ENCODE results near the gene WDCP. TPM values are rescaled to one million over a fixed set of nuclear protein-coding genes. Genes with fewer than 3 reads are reported as not detected.
"Not testable (repeated sequence)": the region's sequence is repeated elsewhere in the genome, so short reads cannot be mapped to it uniquely, and the experiment has no call there.

WDCP gene
- total and polyA plus RNA-seq, 4 donors = 9.5 to 16.1 (median 12.8) TPM

GRCh38 chr2:24049485-24050021 lies 2.4 kb upstream of the WDCP start, which contains the start of gene FKBP1B:
TSS of gene FKBP1B (plus strand) at chr2:24049741. CDS start at chr2:24049850, 109 bp downstream.
- no peaks in the 10 kb centered on the region for H3K27me3 ChIP-seq (ENCODE audit: control insufficient read depth, insufficient read depth, low read length)
- H3K4me1 ChIP-seq (ENCODE audit: control insufficient read depth, insufficient read depth, low read length) = peaks cover 15% of the 10 kb centered on the region
- WGBS (ENCODE audit: insufficient coverage) = under 1% methylated on average over 47 of the region's 52 CpGs
- H3K36me3 ChIP-seq (ENCODE audit: control insufficient read depth, insufficient read depth, low read length) = peaks cover 9% of the 10 kb centered on the region
- H3K27ac ChIP-seq (ENCODE audit: low read depth, low read length) = peak within 1 kb of the TSS; percentile 45
- H3K4me3 ChIP-seq (ENCODE audit: low read depth, low read length) = peak within 1 kb of the TSS; percentile 58
- peak in 3 of 6 donors; percentile 10 to 89 (median 79) for DNase-seq (ENCODE audit: low read depth in 4 of 6, low spot score in 6 of 6)
- no peaks in the 10 kb centered on the region for H3K9me3 ChIP-seq (ENCODE audit: control insufficient read depth, insufficient read depth, low read length)

- Histone ChIP-seq H3K9me3 (ENCODE audit: control insufficient read depth, insufficient read depth, low read length) (no peaks in the 10 kb centered on the region), H3K4me1 (ENCODE audit: control insufficient read depth, insufficient read depth, low read length) (peaks cover 15% of the 10 kb centered on the region), H3K27ac (ENCODE audit: low read depth, low read length) (no peak overlapping the region), H3K4me3 (ENCODE audit: low read depth, low read length) (peak overlapping the region; percentile 58), H3K27me3 (ENCODE audit: control insufficient read depth, insufficient read depth, low read length) (no peaks in the 10 kb centered on the region), H3K36me3 (ENCODE audit: control insufficient read depth, insufficient read depth, low read length) (peaks cover 3% of the 10 kb centered on the region)
- DNase-seq (ENCODE audit: low read depth in 4 of 6, low spot score in 6 of 6) = peak in 3 of 6 donors; percentile 13 to 92 (median 50)
- WGBS (ENCODE audit: insufficient coverage) = 31% methylated on average over 6 of the region's 23 CpGs
Measured at GRCh38 chr2:24048769-24049484, 1.7 kb upstream of the WDCP start.

- Histone ChIP-seq H3K4me3 (ENCODE audit: low read depth, low read length) (no peak overlapping the region), H3K4me1 (ENCODE audit: control insufficient read depth, insufficient read depth, low read length) (peaks cover 15% of the 10 kb centered on the region), H3K36me3 (ENCODE audit: control insufficient read depth, insufficient read depth, low read length) (no peaks in the 10 kb centered on the region), H3K27me3 (ENCODE audit: control insufficient read depth, insufficient read depth, low read length) (no peaks in the 10 kb centered on the region), H3K9me3 (ENCODE audit: control insufficient read depth, insufficient read depth, low read length) (no peaks in the 10 kb centered on the region), H3K27ac (ENCODE audit: low read depth, low read length) (no peak overlapping the region)
- DNase-seq (ENCODE audit: low read depth in 4 of 6, low spot score in 6 of 6) = no peak
- WGBS (ENCODE audit: insufficient coverage) = 46% methylated on average over 6 of the region's 8 CpGs
Measured at GRCh38 chr2:24047703-24048033, 477 bp upstream of the WDCP start.

GRCh38 chr2:24046599-24046929 lies 627 bp downstream of the WDCP start:
- H3K27ac ChIP-seq (ENCODE audit: low read depth, low read length) = no peak overlapping the region

DNA sequence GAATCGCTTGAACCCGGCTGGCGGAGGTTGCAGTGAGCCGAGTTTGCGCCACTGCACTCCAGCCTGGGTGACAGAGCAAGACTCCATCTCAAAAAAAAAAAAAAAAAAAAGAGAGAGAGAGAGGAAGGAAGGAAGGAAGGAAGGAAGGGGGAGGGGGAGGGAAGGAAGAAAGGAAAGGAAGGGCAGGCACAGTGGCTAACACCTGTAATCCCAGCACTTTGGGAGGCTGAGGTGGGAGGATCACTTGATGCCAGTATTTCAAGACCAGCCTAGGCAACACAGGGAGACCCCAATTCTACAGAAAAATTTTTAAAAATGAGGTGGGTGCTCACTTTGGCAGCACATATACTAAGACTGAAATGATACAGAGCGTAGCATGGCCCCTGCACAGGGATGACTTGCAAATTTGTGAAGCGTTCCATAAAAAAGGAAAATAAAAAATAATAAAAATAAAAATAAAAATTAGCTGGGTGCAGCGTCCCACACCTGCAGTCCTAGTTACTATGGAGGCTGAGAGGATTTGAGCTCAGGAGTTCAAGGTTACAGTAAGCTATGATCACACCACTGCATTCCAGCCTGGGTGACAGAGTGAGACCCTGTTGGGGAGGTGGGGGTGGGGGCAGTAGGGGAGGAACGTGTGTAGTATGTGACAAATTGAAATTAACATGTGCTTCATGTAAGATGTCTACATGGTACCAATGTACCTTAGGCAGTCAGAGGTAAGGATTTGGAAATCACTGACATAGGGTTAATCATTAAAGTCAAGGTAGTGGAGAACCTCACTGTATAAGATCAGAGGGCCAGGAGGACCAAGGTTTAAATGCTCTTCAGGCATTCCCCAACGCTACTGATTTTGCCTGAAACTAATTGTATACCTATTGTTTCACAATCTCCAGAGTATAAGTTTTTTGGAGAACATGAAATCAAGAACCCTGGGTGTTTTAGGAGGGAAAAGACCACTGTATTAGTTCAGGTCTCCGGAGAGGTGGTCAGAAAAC lies 1.4 kb downstream of the WDCP start:
- DNase-seq (ENCODE audit: low read depth in 4 of 6, low spot score in 6 of 6) = no peak
- H3K27ac ChIP-seq (ENCODE audit: low read depth, low read length) = no peak overlapping the region
- peaks cover 15% of the 10 kb centered on the region for H3K4me1 ChIP-seq (ENCODE audit: control insufficient read depth, insufficient read depth, low read length)
- no peaks in the 10 kb centered on the region for H3K27me3 ChIP-seq (ENCODE audit: control insufficient read depth, insufficient read depth, low read length)
- WGBS (ENCODE audit: insufficient coverage) = 78% methylated on average over 2 of the region's 11 CpGs
- H3K9me3 ChIP-seq (ENCODE audit: control insufficient read depth, insufficient read depth, low read length) = no peaks in the 10 kb centered on the region
- no peak overlapping the region for H3K4me3 ChIP-seq (ENCODE audit: low read depth, low read length)
- H3K36me3 ChIP-seq (ENCODE audit: control insufficient read depth, insufficient read depth, low read length) = no peaks in the 10 kb centered on the region

More at GRCh38 chr2:24046599-24046929, 627 bp downstream of the WDCP start:
- no CpG with 5 or more reads among the region's 2 CpGs for WGBS (ENCODE audit: insufficient coverage)
- no peaks in the 10 kb centered on the region for H3K9me3 ChIP-seq (ENCODE audit: control insufficient read depth, insufficient read depth, low read length)
- H3K27me3 ChIP-seq (ENCODE audit: control insufficient read depth, insufficient read depth, low read length) = no peaks in the 10 kb centered on the region
- no peaks in the 10 kb centered on the region for H3K36me3 ChIP-seq (ENCODE audit: control insufficient read depth, insufficient read depth, low read length)
- no peak for DNase-seq (ENCODE audit: low read depth in 4 of 6, low spot score in 6 of 6)
- peaks cover 15% of the 10 kb centered on the region for H3K4me1 ChIP-seq (ENCODE audit: control insufficient read depth, insufficient read depth, low read length)
- peak overlapping the region; percentile 89 for H3K4me3 ChIP-seq (ENCODE audit: low read depth, low read length)

DNA sequence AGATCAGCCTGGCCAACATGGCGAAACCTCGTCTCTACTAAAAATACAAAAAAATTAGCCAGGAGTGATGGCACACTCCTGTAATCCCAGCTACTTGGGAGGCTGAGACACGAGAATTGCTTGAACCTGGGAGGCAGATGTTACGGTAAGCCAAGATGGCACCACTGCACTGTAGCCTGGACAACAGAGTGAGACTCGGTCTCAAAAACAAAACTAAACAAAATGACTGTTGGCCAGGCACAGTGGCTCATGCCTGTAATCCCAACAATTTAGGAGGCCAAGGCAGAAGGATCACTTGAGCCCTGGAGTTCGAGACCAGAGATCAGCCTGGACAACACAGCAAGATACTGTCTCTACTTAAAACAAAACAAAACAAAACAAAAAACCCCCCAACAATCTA lies 4.1 kb downstream of the WDCP start:
- H3K4me1 ChIP-seq (ENCODE audit: control insufficient read depth, insufficient read depth, low read length); DNase-seq (ENCODE audit: low read depth in 4 of 6, low spot score in 6 of 6); H3K27me3 ChIP-seq (ENCODE audit: control insufficient read depth, insufficient read depth, low read length); H3K4me3 ChIP-seq (ENCODE audit: low read depth, low read length); H3K27ac ChIP-seq (ENCODE audit: low read depth, low read length); H3K9me3 ChIP-seq (ENCODE audit: control insufficient read depth, insufficient read depth, low read length); H3K36me3 ChIP-seq (ENCODE audit: control insufficient read depth, insufficient read depth, low read length): not testable (repeated sequence)
- 100% methylated on average over 4 of the region's 6 CpGs for WGBS (ENCODE audit: insufficient coverage)

DNA sequence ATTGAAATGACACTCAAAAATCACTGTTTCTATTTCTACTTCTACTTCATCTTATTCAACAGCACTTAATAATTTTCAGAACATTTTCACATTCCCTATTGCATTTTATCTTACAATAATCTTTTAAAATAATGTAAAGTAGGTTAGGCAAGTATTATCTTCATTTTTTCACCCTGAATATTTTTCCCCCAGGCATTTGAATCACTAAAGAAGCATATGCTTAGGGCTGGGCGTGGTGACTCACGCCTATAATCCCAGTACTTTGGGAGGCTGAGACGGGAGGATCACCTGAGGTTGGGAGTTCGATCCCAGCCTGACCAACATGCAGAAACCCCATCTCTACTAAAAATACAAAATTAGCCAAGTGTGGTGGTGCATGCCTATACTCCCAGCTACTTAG lies 6.7 kb downstream of the WDCP start:
- H3K27ac ChIP-seq (ENCODE audit: low read depth, low read length) = no peak overlapping the region
- peaks cover 11% of the 10 kb centered on the region for H3K36me3 ChIP-seq (ENCODE audit: control insufficient read depth, insufficient read depth, low read length)
- H3K4me1 ChIP-seq (ENCODE audit: control insufficient read depth, insufficient read depth, low read length) = no peaks in the 10 kb centered on the region
- WGBS (ENCODE audit: insufficient coverage) = 100% methylated on average over 1 of the region's 4 CpGs
- no peaks in the 10 kb centered on the region for H3K9me3 ChIP-seq (ENCODE audit: control insufficient read depth, insufficient read depth, low read length)
- H3K27me3 ChIP-seq (ENCODE audit: control insufficient read depth, insufficient read depth, low read length) = no peaks in the 10 kb centered on the region
- no peak overlapping the region for H3K4me3 ChIP-seq (ENCODE audit: low read depth, low read length)
- DNase-seq (ENCODE audit: low read depth in 4 of 6, low spot score in 6 of 6) = no peak

- Histone ChIP-seq H3K27me3 (ENCODE audit: control insufficient read depth, insufficient read depth, low read length) (no peaks in the 10 kb centered on the region), H3K36me3 (ENCODE audit: control insufficient read depth, insufficient read depth, low read length) (peaks cover 11% of the 10 kb centered on the region), H3K9me3 (ENCODE audit: control insufficient read depth, insufficient read depth, low read length) (no peaks in the 10 kb centered on the region), H3K4me3 (ENCODE audit: low read depth, low read length) (no peak overlapping the region), H3K4me1 (ENCODE audit: control insufficient read depth, insufficient read depth, low read length) (no peaks in the 10 kb centered on the region), H3K27ac (ENCODE audit: low read depth, low read length) (no peak overlapping the region)
- 94% methylated on average over 6 of the region's 9 CpGs for WGBS (ENCODE audit: insufficient coverage)
- DNase-seq (ENCODE audit: low read depth in 4 of 6, low spot score in 6 of 6) = no peak
Measured at GRCh38 chr2:24038786-24039499, 8.2 kb downstream of the WDCP start.

- 0% methylated on average over 1 of the region's 2 CpGs for WGBS (ENCODE audit: insufficient coverage)
- Histone ChIP-seq H3K27me3 (ENCODE audit: control insufficient read depth, insufficient read depth, low read length) (no peaks in the 10 kb centered on the region), H3K4me1 (ENCODE audit: control insufficient read depth, insufficient read depth, low read length) (no peaks in the 10 kb centered on the region), H3K36me3 (ENCODE audit: control insufficient read depth, insufficient read depth, low read length) (peaks cover 55% of the 10 kb centered on the region), H3K4me3 (ENCODE audit: low read depth, low read length) (no peak overlapping the region), H3K9me3 (ENCODE audit: control insufficient read depth, insufficient read depth, low read length) (no peaks in the 10 kb centered on the region), H3K27ac (ENCODE audit: low read depth, low read length) (no peak overlapping the region)
- peak in 2 of 6 donors; percentile 28 to 44 for DNase-seq (ENCODE audit: low read depth in 4 of 6, low spot score in 6 of 6)
Measured at GRCh38 chr2:24026233-24026632, 21.0 kb downstream of the WDCP start.

Measured in spinal cord (tissue), 10 donors.